NCI-H82 treated with DMSO at 0.1 percent for 48 hours (cell line): Measurements from ENCODE around the gene DNAH6.

Source experiments
- DNase-seq: peaks from one replicate; lab custom pipeline; 2025; ENCODE audit not compliant: unreplicated experiment; lab: John Stamatoyannopoulos, UW

The DNAH6 gene

GRCh38 chr2:84629550-84629949, 113.3 kb downstream of the DNAH6 start:
- no peak for DNase-seq

GRCh38 chr2:84631047-84631446, 114.7 kb downstream of the DNAH6 start:
- DNase-seq = peak; percentile 12

- no peak for DNase-seq
Measured at GRCh38 chr2:84631985-84632384, 115.7 kb downstream of the DNAH6 start.

GRCh38 chr2:84636080-84636971, 120.0 kb downstream of the DNAH6 start:
- DNase-seq = no peak

- DNase-seq = no peak
Measured at GRCh38 chr2:84639751-84640150, 123.5 kb downstream of the DNAH6 start.

GRCh38 chr2:84640411-84640810, 124.1 kb downstream of the DNAH6 start:
- no peak for DNase-seq

- DNase-seq = no peak
Measured at GRCh38 chr2:84641021-84641420, 124.7 kb downstream of the DNAH6 start.

GRCh38 chr2:84643991-84644390, 127.7 kb downstream of the DNAH6 start:
- DNase-seq = no peak

- DNase-seq = no peak
Measured at GRCh38 chr2:84646514-84646913, 130.2 kb downstream of the DNAH6 start.

GRCh38 chr2:84647267-84647666, 131.0 kb downstream of the DNAH6 start:
- DNase-seq = no peak

- DNase-seq = no peak
Measured at GRCh38 chr2:84649058-84649457, 132.8 kb downstream of the DNAH6 start.

- DNase-seq = no peak
Measured at GRCh38 chr2:84649487-84650142, 133.3 kb downstream of the DNAH6 start.

GRCh38 chr2:84652431-84652830, 136.1 kb downstream of the DNAH6 start:
- no peak for DNase-seq

GRCh38 chr2:84653302-84653701, 137.0 kb downstream of the DNAH6 start:
- DNase-seq = no peak

GRCh38 chr2:84654414-84654813, 138.1 kb downstream of the DNAH6 start:
- DNase-seq = no peak

- DNase-seq = no peak
Measured at GRCh38 chr2:84669122-84669521, 152.8 kb downstream of the DNAH6 start.

GRCh38 chr2:84674099-84674498, 157.8 kb downstream of the DNAH6 start:
- DNase-seq = no peak

- no peak for DNase-seq
Measured at GRCh38 chr2:84674586-84674985, 158.3 kb downstream of the DNAH6 start.

GRCh38 chr2:84676295-84676694, 160.0 kb downstream of the DNAH6 start:
- no peak for DNase-seq

GRCh38 chr2:84678214-84678613, 161.9 kb downstream of the DNAH6 start:
- DNase-seq = no peak

- DNase-seq = no peak
Measured at GRCh38 chr2:84686783-84687476, 170.6 kb downstream of the DNAH6 start.
